Panc1 (cell line): ENCODE data around the gene LACTBL1.
"Not testable (repeated sequence)": the region's sequence is repeated elsewhere in the genome, so short reads cannot be mapped to it uniquely, and the experiment has no call there.

Experiments used
- TF ChIP-seq, protein P1 (sequence below): fragments of 450-650 bp; IDR thresholded peaks from 2 replicates; pipeline ENCODE4 v1.5.1; 2017; ENCODE audit warnings: mild to moderate bottlenecking
- TF ChIP-seq, protein P2 (sequence below), 2 experiments: IDR thresholded peaks; 2 replicates each; pipeline ENCODE4 v1.6.1; 2011 to 2012; ENCODE audit warnings: low read depth in 2 of 2, control low read depth in 1 of 2, low read length in 1 of 2, mild to moderate bottlenecking in 1 of 2, moderate library complexity in 1 of 2; ENCODE audit not compliant: insufficient read depth in 1 of 2

DNA sequence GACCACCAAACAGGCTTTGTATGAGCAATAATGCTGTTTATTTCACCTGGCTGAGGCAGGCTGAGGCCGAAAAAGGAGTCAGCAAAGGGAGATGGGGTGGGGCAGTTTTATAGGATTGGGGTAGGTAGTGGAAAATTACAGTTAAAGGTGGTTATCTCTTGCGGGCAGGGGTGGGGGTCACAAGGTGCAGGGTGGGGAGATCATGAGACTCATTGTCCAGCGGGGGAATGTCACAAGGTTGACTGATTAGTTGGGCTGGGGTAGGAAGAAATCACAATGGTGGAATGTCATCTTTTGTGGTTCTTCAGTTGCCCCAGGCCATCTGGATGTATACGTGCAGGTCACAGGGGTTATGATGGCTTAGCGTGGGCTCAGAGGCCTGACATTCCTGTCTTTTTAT, 24.9 kb upstream of the LACTBL1 start:
- TF ChIP-seq, protein P1, sequence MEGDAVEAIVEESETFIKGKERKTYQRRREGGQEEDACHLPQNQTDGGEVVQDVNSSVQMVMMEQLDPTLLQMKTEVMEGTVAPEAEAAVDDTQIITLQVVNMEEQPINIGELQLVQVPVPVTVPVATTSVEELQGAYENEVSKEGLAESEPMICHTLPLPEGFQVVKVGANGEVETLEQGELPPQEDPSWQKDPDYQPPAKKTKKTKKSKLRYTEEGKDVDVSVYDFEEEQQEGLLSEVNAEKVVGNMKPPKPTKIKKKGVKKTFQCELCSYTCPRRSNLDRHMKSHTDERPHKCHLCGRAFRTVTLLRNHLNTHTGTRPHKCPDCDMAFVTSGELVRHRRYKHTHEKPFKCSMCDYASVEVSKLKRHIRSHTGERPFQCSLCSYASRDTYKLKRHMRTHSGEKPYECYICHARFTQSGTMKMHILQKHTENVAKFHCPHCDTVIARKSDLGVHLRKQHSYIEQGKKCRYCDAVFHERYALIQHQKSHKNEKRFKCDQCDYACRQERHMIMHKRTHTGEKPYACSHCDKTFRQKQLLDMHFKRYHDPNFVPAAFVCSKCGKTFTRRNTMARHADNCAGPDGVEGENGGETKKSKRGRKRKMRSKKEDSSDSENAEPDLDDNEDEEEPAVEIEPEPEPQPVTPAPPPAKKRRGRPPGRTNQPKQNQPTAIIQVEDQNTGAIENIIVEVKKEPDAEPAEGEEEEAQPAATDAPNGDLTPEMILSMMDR: not testable (repeated sequence)
- TF ChIP-seq, protein P2, sequence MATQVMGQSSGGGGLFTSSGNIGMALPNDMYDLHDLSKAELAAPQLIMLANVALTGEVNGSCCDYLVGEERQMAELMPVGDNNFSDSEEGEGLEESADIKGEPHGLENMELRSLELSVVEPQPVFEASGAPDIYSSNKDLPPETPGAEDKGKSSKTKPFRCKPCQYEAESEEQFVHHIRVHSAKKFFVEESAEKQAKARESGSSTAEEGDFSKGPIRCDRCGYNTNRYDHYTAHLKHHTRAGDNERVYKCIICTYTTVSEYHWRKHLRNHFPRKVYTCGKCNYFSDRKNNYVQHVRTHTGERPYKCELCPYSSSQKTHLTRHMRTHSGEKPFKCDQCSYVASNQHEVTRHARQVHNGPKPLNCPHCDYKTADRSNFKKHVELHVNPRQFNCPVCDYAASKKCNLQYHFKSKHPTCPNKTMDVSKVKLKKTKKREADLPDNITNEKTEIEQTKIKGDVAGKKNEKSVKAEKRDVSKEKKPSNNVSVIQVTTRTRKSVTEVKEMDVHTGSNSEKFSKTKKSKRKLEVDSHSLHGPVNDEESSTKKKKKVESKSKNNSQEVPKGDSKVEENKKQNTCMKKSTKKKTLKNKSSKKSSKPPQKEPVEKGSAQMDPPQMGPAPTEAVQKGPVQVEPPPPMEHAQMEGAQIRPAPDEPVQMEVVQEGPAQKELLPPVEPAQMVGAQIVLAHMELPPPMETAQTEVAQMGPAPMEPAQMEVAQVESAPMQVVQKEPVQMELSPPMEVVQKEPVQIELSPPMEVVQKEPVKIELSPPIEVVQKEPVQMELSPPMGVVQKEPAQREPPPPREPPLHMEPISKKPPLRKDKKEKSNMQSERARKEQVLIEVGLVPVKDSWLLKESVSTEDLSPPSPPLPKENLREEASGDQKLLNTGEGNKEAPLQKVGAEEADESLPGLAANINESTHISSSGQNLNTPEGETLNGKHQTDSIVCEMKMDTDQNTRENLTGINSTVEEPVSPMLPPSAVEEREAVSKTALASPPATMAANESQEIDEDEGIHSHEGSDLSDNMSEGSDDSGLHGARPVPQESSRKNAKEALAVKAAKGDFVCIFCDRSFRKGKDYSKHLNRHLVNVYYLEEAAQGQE (IDR thresholded peaks at IDR 0.05; ENCODE audit: insufficient read depth in 1 of 2, low read depth in 2 of 2, low read length in 1 of 2): not testable (repeated sequence)
